Panc1 (cell line): ENCODE measurements around the gene C1orf226. TPM values are rescaled to one million over a fixed set of nuclear protein-coding genes. Genes with fewer than 3 reads are reported as not detected.
A peak's percentile ranks its signal among the peaks of the same experiment; 100 is the strongest.

ENCODE experiments used
- ATAC-seq: fragments of 200-7000 bp; cut with Tn5 transposase; 2 replicates; pipeline ENCODE4 v1.9.1; 2020; ENCODE audit warnings: mild to moderate bottlenecking, moderate library complexity
- BruUV-seq: library from RNA; stranded (reverse); fragments of 400-500 nt; replicated peaks from 2 replicates; lab custom pipeline; 2021; lab: Mats Ljungman, UMichigan
- CTCF ChIA-PET: fragments of 300-600 bp; sonication (Branson Sonifier 250); formaldehyde crosslinking; loops from one replicate; lab custom pipeline; 2022; ENCODE audit warnings: antibody characterized with exemption; lab: Charles Lee
- POLR2A ChIA-PET: fragments of 300-600 bp; sonication (Branson Sonifier 250); formaldehyde crosslinking; loops from one replicate; lab custom pipeline; 2022; ENCODE audit warnings: antibody characterized with exemption; lab: Charles Lee
- DNase-seq: peaks from one replicate; pipeline ENCODE4 v3.0.0-alpha.2; 2010; ENCODE audit warnings: low read depth, low spot score
- H3K27ac ChIP-seq: 2 replicates; pipeline ENCODE4 v1.5.1; 2011; ENCODE audit warnings: mild to moderate bottlenecking, low read length, inconsistent platforms
- H3K27me3 ChIP-seq: fragments of 200-500 bp; sonication (Bioruptor generic); 2 replicates; pipeline ENCODE4 v1.6.0; 2014; ENCODE audit warnings: low read length, inconsistent platforms; ENCODE audit not compliant: control insufficient read depth, insufficient read depth
- H3K36me3 ChIP-seq: fragments of 200-500 bp; sonication (Bioruptor generic); 2 replicates; pipeline ENCODE4 v1.5.1; 2014; ENCODE audit warnings: inconsistent platforms, mild to moderate bottlenecking, low read length, moderate library complexity; ENCODE audit not compliant: control insufficient read depth, insufficient read depth
- H3K4me1 ChIP-seq: 2 replicates; pipeline ENCODE4 v1.5.1; 2011; ENCODE audit warnings: inconsistent platforms, mild to moderate bottlenecking, low read length, moderate library complexity; ENCODE audit not compliant: control insufficient read depth, insufficient read depth
- H3K4me3 ChIP-seq, 2 experiments: 2 replicates each; pipeline ENCODE4 v1.5.1; 2011 to 2012; ENCODE audit warnings: low read depth in 2 of 2, low read length in 2 of 2, mild to moderate bottlenecking in 2 of 2, inconsistent platforms in 1 of 2, moderate library complexity in 1 of 2
- H3K9me3 ChIP-seq: fragments of 200-500 bp; sonication (Bioruptor generic); 2 replicates; pipeline ENCODE4 v1.5.1; 2014; ENCODE audit warnings: low read depth, mild to moderate bottlenecking, inconsistent platforms, low read length, moderate library complexity; ENCODE audit not compliant: control insufficient read depth, insufficient read depth
- TCF7L2 ChIP-seq: IDR thresholded peaks from 2 replicates; pipeline ENCODE4 v1.6.1; 2011; ENCODE audit warnings: mild to moderate bottlenecking, low read depth, low read length, inconsistent platforms
- in situ Hi-C: cut with HindIII; loops from 2 replicates; pipeline ENCODE4 v1.10.0; 2016; ENCODE audit warnings: low sequenced_read_pairs, low pct_unique_long_range_greater_than_20kb
- intact Hi-C: fragments of 100-400 bp; cut with micrococcal nuclease; formaldehyde crosslinking; loops from one replicate; pipeline ENCODE4 v1.10.0; 2022; ENCODE audit not compliant: unreplicated experiment
- total RNA-seq: library from RNA; stranded (reverse); gene quantifications from one replicate; pipeline ENCODE4 v1.2.1, GENCODE V29; 2021; ENCODE audit not compliant: unreplicated experiment
- TF ChIP-seq, protein P1 (sequence below), 2 experiments: IDR thresholded peaks; 2 replicates each; pipeline ENCODE4 v1.6.1; 2011 to 2012; ENCODE audit warnings: low read depth in 2 of 2, control low read depth in 1 of 2, low read length in 1 of 2, mild to moderate bottlenecking in 1 of 2, moderate library complexity in 1 of 2; ENCODE audit not compliant: insufficient read depth in 1 of 2
- TF ChIP-seq, protein P2 (sequence below): fragments of 450-650 bp; IDR thresholded peaks from 2 replicates; pipeline ENCODE4 v1.5.1; 2017; ENCODE audit warnings: mild to moderate bottlenecking

C1orf226 gene
- total RNA-seq, 1 experiment from 2014 or later: 38.4 TPM

GRCh38 chr1:162390396-162391185, 9.1 kb downstream of the C1orf226 start:
- Histone ChIP-seq H3K4me1 (peaks cover 22% of the 10 kb centered on the region), H3K4me3 (no peak overlapping the region), H3K27me3 (peaks cover 2% of the 10 kb centered on the region; the same call in 1 of the 2 replicates), H3K27ac (peak overlapping the region; percentile 76), H3K36me3 (no peaks in the 10 kb centered on the region; the same call in 1 of the 2 replicates), H3K9me3 (no peaks in the 10 kb centered on the region)
- no TSS peak for BruUV-seq
- intact Hi-C loops (loop anchor here (10.0 kb wide), 1 partner anchor 626 kb away; the partner anchor contains the start of gene ATF6), in situ Hi-C loops (no loop called here)
- DNase-seq: no peak
- CTCF ChIA-PET: interaction anchor here (0.9 kb wide), 1 partner anchor 77 kb away, joined by 3 read pairs; no protein-coding TSS in a partner anchor
- POLR2A ChIA-PET: no interaction called here
- TF ChIP-seq, protein P1, sequence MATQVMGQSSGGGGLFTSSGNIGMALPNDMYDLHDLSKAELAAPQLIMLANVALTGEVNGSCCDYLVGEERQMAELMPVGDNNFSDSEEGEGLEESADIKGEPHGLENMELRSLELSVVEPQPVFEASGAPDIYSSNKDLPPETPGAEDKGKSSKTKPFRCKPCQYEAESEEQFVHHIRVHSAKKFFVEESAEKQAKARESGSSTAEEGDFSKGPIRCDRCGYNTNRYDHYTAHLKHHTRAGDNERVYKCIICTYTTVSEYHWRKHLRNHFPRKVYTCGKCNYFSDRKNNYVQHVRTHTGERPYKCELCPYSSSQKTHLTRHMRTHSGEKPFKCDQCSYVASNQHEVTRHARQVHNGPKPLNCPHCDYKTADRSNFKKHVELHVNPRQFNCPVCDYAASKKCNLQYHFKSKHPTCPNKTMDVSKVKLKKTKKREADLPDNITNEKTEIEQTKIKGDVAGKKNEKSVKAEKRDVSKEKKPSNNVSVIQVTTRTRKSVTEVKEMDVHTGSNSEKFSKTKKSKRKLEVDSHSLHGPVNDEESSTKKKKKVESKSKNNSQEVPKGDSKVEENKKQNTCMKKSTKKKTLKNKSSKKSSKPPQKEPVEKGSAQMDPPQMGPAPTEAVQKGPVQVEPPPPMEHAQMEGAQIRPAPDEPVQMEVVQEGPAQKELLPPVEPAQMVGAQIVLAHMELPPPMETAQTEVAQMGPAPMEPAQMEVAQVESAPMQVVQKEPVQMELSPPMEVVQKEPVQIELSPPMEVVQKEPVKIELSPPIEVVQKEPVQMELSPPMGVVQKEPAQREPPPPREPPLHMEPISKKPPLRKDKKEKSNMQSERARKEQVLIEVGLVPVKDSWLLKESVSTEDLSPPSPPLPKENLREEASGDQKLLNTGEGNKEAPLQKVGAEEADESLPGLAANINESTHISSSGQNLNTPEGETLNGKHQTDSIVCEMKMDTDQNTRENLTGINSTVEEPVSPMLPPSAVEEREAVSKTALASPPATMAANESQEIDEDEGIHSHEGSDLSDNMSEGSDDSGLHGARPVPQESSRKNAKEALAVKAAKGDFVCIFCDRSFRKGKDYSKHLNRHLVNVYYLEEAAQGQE (IDR thresholded peaks at IDR 0.05; ENCODE audit: insufficient read depth in 1 of 2, low read depth in 2 of 2, low read length in 1 of 2): no peak
- TF ChIP-seq TCF7L2: no peak
- ATAC-seq: no peak

DNA sequence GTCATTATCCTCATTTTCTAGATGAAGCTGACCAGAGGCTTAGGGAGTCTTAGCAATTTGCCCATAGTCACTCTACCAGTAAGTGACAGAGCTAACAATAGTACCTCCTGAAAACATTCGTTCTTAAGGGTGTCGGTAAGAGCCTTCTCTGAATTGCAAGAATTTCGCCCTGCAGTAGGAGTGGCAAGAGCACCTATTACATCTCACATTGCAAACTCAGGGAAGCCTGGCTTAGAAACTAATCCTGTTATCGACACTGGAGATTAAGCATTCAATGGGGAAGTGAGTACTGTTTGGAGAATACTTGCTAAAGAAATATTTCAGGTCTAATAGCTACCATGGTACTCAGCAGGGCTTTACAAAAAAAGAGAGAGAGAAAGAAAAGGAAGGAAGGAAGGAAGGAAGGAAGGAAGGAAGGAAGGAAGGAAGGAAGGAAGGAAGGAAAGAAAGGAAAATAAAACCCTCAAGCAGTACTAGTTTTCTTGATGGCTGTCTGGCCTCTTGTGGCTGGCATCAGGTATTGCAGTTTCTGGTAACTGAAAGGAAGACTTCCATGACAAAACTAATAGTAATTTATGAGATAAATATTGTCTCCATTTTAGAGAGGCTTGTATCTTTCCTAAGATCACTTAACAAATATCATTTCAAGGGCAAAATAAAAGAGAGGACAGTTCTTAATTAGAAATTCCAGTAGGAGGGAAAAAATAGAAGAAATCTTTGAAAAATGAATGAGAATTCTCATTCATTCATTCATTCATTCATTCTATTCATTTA, 10.4 kb downstream of the C1orf226 start:
- DNase-seq (peak; percentile 22), ATAC-seq (peak; percentile 66)
- no peaks in the 10 kb centered on the region for H3K9me3 ChIP-seq
- H3K4me1 ChIP-seq: peaks cover 22% of the 10 kb centered on the region
- intact Hi-C loops (loop anchor here (1.0 to 10.0 kb wide), 2 partner anchors 337 to 627 kb away; partner anchors contain the start of gene ATF6), in situ Hi-C loops (no loop called here)
- H3K27me3 ChIP-seq: peaks cover 8% of the 10 kb centered on the region; the same call in 1 of the 2 replicates
- TF ChIP-seq, protein P2, sequence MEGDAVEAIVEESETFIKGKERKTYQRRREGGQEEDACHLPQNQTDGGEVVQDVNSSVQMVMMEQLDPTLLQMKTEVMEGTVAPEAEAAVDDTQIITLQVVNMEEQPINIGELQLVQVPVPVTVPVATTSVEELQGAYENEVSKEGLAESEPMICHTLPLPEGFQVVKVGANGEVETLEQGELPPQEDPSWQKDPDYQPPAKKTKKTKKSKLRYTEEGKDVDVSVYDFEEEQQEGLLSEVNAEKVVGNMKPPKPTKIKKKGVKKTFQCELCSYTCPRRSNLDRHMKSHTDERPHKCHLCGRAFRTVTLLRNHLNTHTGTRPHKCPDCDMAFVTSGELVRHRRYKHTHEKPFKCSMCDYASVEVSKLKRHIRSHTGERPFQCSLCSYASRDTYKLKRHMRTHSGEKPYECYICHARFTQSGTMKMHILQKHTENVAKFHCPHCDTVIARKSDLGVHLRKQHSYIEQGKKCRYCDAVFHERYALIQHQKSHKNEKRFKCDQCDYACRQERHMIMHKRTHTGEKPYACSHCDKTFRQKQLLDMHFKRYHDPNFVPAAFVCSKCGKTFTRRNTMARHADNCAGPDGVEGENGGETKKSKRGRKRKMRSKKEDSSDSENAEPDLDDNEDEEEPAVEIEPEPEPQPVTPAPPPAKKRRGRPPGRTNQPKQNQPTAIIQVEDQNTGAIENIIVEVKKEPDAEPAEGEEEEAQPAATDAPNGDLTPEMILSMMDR: peak; percentile 86
- TF ChIP-seq, protein P1 (IDR thresholded peaks at IDR 0.05; ENCODE audit: insufficient read depth in 1 of 2, low read depth in 2 of 2, low read length in 1 of 2): no peak
- no TSS peak for BruUV-seq
- ChIA-PET POLR2A (no interaction called here), CTCF (interaction anchor here (0.6 to 0.9 kb wide), 5 partner anchors 10 to 598 kb away, joined by 3 to 9 read pairs (median 3); no protein-coding TSS in a partner anchor)
- H3K27ac ChIP-seq: peak overlapping the region; percentile 76
- H3K4me3 ChIP-seq: no peak overlapping the region
- H3K36me3 ChIP-seq: no peaks in the 10 kb centered on the region; the same call in 1 of the 2 replicates
